DND-41 (cell line): ENCODE measurements around the gene ACVRL1.

Experiments used
- EZH2 ChIP-seq: IDR thresholded peaks from 3 replicates; pipeline ENCODE4 v1.6.1; 2012; ENCODE audit warnings: borderline replicate concordance, low read depth, mild to moderate bottlenecking, moderate library complexity, low read length, inconsistent platforms; ENCODE audit not compliant: severe bottlenecking
- TF ChIP-seq, protein P1 (sequence below): IDR thresholded peaks from 2 replicates; pipeline ENCODE4 v1.5.1; 2012; ENCODE audit warnings: borderline replicate concordance, low read length, moderate library complexity, mild to moderate bottlenecking; ENCODE audit not compliant: poor library complexity, severe bottlenecking; ENCODE audit errors: extremely low read depth

DNA sequence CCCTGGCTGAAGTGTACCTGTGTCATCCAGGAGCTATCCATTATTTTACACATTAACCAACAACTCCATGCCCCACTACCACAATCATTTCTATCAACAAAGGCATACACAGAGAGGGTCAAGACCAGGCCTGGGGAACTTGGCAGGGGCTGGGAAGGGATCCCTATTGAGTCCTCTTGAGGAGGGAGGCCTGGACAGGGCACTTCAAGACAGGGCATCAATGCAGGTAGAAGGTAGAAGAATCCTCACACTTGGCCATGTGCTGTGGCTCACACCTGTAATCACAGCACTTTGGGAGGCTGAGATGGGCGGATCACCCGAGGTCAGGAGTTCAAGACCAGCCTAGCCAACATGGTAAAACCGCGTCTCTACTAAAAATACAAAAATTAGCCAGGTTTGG lies 32.8 kb upstream of the ACVRL1 start:
- TF ChIP-seq, protein P1, sequence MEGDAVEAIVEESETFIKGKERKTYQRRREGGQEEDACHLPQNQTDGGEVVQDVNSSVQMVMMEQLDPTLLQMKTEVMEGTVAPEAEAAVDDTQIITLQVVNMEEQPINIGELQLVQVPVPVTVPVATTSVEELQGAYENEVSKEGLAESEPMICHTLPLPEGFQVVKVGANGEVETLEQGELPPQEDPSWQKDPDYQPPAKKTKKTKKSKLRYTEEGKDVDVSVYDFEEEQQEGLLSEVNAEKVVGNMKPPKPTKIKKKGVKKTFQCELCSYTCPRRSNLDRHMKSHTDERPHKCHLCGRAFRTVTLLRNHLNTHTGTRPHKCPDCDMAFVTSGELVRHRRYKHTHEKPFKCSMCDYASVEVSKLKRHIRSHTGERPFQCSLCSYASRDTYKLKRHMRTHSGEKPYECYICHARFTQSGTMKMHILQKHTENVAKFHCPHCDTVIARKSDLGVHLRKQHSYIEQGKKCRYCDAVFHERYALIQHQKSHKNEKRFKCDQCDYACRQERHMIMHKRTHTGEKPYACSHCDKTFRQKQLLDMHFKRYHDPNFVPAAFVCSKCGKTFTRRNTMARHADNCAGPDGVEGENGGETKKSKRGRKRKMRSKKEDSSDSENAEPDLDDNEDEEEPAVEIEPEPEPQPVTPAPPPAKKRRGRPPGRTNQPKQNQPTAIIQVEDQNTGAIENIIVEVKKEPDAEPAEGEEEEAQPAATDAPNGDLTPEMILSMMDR: no peak
- TF ChIP-seq EZH2: no peak
